SH-SY5Y (cell line): ENCODE results near the gene BTBD9.

Experiments
- GATA2 ChIP-seq: IDR thresholded peaks from 2 replicates; pipeline ENCODE4 v1.6.1; 2011; ENCODE audit warnings: mild to moderate bottlenecking, low read depth, low read length
- GATA3 ChIP-seq: IDR thresholded peaks from 2 replicates; pipeline ENCODE4 v1.6.1; 2011; ENCODE audit warnings: low read depth, mild to moderate bottlenecking, low read length, moderate library complexity

DNA sequence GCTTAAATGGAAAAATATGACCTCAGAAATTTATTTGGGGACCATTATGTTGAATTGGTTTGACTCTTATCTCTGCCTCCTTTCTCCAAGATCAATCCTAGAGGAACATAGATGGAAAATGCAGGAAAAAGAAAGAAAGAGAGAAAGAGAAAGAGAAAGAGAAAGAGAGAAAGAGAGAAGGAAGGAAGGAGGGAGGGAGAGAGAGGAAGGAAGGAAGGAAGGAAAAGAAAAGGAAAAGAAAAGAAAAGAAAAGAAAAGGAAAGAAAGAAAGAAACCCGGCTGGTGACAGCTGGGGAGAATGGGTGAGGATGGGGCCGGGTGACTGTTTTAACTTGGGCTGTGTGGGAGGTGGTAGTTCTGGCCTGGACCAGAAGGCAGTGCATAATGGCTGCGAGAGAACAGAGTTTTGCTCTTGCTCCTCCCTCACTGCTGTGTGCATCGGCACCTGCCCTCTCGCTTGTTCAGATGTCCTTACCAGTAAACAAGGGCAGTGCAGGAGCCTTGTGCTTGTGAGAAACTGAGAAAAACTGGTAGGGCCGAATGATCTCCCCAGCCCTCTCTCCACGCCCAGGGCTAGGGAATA, 38.5 kb upstream of the BTBD9 start:
- TF ChIP-seq GATA2 (no peak), GATA3 (no peak)
